ENCODE results near the gene MED27. TPM values are rescaled to one million over a fixed set of nuclear protein-coding genes. Genes with fewer than 3 reads are reported as not detected.

The MED27 gene
- total RNA-seq, 1 donor, result 25.7 TPM

DNA sequence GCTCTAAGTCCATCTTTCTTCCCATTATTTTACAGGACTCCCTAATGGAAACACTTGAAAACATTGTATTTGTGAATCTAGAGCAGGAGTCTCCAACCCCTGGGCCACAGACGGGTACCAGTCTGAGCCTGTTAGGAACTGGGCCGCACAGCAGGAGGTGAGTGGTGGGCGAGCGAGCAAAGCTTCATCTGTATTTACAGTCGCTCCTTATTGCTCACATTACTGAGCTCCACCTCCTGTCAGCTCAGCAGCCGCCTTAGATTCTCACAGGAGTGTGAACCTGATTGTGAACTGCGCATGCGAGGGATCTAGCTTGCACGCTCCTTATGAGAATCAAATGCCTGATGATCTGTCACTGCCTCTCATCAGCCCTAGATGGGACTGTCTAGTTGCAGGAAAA, 111.0 kb downstream of the MED27 start:
- no peak overlapping the region for H3K4me2 ChIP-seq (ENCODE audit: insufficient read depth, low read length)
- no peaks in the 10 kb centered on the region for H3K4me1 ChIP-seq (ENCODE audit: insufficient read depth, low read length)
- no peak overlapping the region for H2AFZ ChIP-seq (ENCODE audit: low read length)
- peaks cover 14% of the 10 kb centered on the region for H3K79me2 ChIP-seq (ENCODE audit: insufficient read depth, low read length)
- no peaks in the 10 kb centered on the region for H3K9me3 ChIP-seq (ENCODE audit: low read depth, low read length)
- DNase-seq (ENCODE audit: insufficient read length, low spot score, missing footprints), result no peak
- H3K36me3 ChIP-seq (ENCODE audit: insufficient read depth, low read length), result no peaks in the 10 kb centered on the region
- peaks cover 23% of the 10 kb centered on the region for H4K20me1 ChIP-seq (ENCODE audit: insufficient read depth, low read length)
- H3K27me3 ChIP-seq (ENCODE audit: insufficient read depth, low read length), result no peaks in the 10 kb centered on the region
- H3K27ac ChIP-seq (ENCODE audit: low read depth, low read length), result no peak overlapping the region
- TF ChIP-seq CTCF (IDR thresholded peaks at IDR 0.05; ENCODE audit: extremely low read depth, low read depth, low read length), result no peak
- H3K4me3 ChIP-seq (ENCODE audit: insufficient read depth, low read length), result no peak overlapping the region

DNA sequence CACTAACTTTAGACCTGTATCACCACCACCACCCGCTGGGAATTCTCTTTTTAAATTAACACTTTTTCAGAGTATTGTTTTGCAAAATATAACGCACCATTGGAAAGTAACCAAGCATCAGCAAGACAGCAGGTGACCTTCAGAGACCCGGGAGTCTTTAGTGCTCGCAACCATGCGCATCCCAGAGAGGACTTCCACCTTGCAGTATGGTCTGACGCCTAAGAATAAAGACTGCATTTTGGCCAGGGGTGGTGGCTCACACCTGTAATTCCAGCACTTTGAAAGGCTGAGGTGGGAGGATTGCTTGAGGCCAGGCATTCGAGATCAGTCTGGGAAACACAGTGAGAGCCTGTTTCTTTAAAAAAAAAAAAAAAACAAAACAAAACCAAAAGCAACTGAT, 113.8 kb downstream of the MED27 start:
- H3K4me2 ChIP-seq (ENCODE audit: insufficient read depth, low read length), result no peak overlapping the region
- H3K9me3 ChIP-seq (ENCODE audit: low read depth, low read length), result no peaks in the 10 kb centered on the region
- no peak overlapping the region for H3K4me3 ChIP-seq (ENCODE audit: insufficient read depth, low read length)
- peaks cover 10% of the 10 kb centered on the region for H3K79me2 ChIP-seq (ENCODE audit: insufficient read depth, low read length)
- no peaks in the 10 kb centered on the region for H3K27me3 ChIP-seq (ENCODE audit: insufficient read depth, low read length)
- H4K20me1 ChIP-seq (ENCODE audit: insufficient read depth, low read length), result peaks cover 25% of the 10 kb centered on the region
- no peak overlapping the region for H3K27ac ChIP-seq (ENCODE audit: low read depth, low read length)
- no peak overlapping the region for H2AFZ ChIP-seq (ENCODE audit: low read length)
- TF ChIP-seq CTCF (IDR thresholded peaks at IDR 0.05; ENCODE audit: extremely low read depth, low read depth, low read length), result no peak
- H3K36me3 ChIP-seq (ENCODE audit: insufficient read depth, low read length), result no peaks in the 10 kb centered on the region
- no peak for DNase-seq (ENCODE audit: insufficient read length, low spot score, missing footprints)
- H3K4me1 ChIP-seq (ENCODE audit: insufficient read depth, low read length), result no peaks in the 10 kb centered on the region

DNA sequence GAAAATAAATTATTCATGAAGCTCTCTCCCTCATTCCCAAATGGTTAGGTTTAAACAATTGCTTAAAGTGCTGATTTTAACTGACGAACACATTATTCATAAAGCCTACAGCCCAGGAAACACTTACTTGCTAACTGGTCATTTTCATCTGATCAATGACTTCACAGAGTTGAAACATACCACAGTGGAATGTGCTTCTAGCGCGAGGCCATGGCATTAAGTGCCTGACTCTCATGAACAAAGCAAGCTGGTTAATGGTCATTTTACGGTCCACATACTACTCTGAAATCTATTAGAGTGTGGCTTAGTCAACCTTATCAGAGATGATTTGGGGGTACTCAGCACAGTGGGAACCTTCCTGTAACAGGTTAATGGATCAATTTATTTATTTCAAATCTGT, 114.6 kb downstream of the MED27 start:
- Histone ChIP-seq H3K27ac (ENCODE audit: low read depth, low read length) (no peak overlapping the region), H4K20me1 (ENCODE audit: insufficient read depth, low read length) (peaks cover 26% of the 10 kb centered on the region)

More for the DNA sequence above, 114.6 kb downstream of the MED27 start:
- Histone ChIP-seq H2AFZ (ENCODE audit: low read length) (no peak overlapping the region), H3K27me3 (ENCODE audit: insufficient read depth, low read length) (no peaks in the 10 kb centered on the region), H3K36me3 (ENCODE audit: insufficient read depth, low read length) (no peaks in the 10 kb centered on the region), H3K9me3 (ENCODE audit: low read depth, low read length) (no peaks in the 10 kb centered on the region), H3K79me2 (ENCODE audit: insufficient read depth, low read length) (peaks cover 8% of the 10 kb centered on the region), H3K4me2 (ENCODE audit: insufficient read depth, low read length) (no peak overlapping the region), H3K4me1 (ENCODE audit: insufficient read depth, low read length) (no peaks in the 10 kb centered on the region), H3K4me3 (ENCODE audit: insufficient read depth, low read length) (no peak overlapping the region)
- TF ChIP-seq CTCF (IDR thresholded peaks at IDR 0.05; ENCODE audit: extremely low read depth, low read depth, low read length), result no peak
- no peak for DNase-seq (ENCODE audit: insufficient read length, low spot score, missing footprints)
